ENCODE data around the gene ZNF79. TPM values are rescaled to one million over a fixed set of nuclear protein-coding genes. Genes with fewer than 3 reads are reported as not detected.

Gene ZNF79
- total RNA-seq, 6 donors from 2014 or later = 6.1 to 18.9 (median 9.2) TPM

GRCh38 chr9:127389381-127390247 is 34.6 kb upstream of the ZNF79 start:
- no peak for DNase-seq
- no peaks in the 10 kb centered on the region for H3K9me3 ChIP-seq
- no peak overlapping the region for H3K27ac ChIP-seq
- TF ChIP-seq CTCF (IDR thresholded peaks at IDR 0.05) (no peak), POLR2A (IDR thresholded peaks at IDR 0.05) (no peak), EP300 (IDR thresholded peaks at IDR 0.05) (no peak), POLR2AphosphoS5 (IDR thresholded peaks at IDR 0.05) (no peak)
- H3K27me3 ChIP-seq = no peaks in the 10 kb centered on the region
- no peaks in the 10 kb centered on the region for H3K36me3 ChIP-seq
- peaks cover 4 to 11% (median 8%) of the 10 kb centered on the region in 4 donors for H3K4me1 ChIP-seq
- 72 to 80% methylated on average over 4 of the region's 4 CpGs for WGBS, 2 donors
- no peak for ATAC-seq (ENCODE audit: low FRiP score in 2 of 2)
- H3K4me3 ChIP-seq = no peak overlapping the region

GRCh38 chr9:127390248-127390545 is 34.0 kb upstream of the ZNF79 start:
- peaks cover 4 to 11% (median 8%) of the 10 kb centered on the region in 4 donors for H3K4me1 ChIP-seq
- 61 to 74% methylated on average over 2 of the region's 2 CpGs for WGBS, 2 donors
- no peaks in the 10 kb centered on the region for H3K36me3 ChIP-seq
- H3K27ac ChIP-seq = no peak overlapping the region
- no peak for DNase-seq
- no peak for ATAC-seq (ENCODE audit: low FRiP score in 2 of 2)
- no peak overlapping the region for H3K4me3 ChIP-seq
- no peaks in the 10 kb centered on the region for H3K27me3 ChIP-seq
- TF ChIP-seq POLR2A (IDR thresholded peaks at IDR 0.05) = no peak
- no peak for TF ChIP-seq POLR2AphosphoS5 (IDR thresholded peaks at IDR 0.05)
- TF ChIP-seq EP300 (IDR thresholded peaks at IDR 0.05) = no peak
- no peak for TF ChIP-seq CTCF (IDR thresholded peaks at IDR 0.05)
- no peaks in the 10 kb centered on the region for H3K9me3 ChIP-seq

GRCh38 chr9:127390563-127390962 is 33.6 kb upstream of the ZNF79 start:
- DNase-seq = no peak
- Histone ChIP-seq H3K4me3 (no peak overlapping the region), H3K27me3 (no peaks in the 10 kb centered on the region), H3K9me3 (no peaks in the 10 kb centered on the region), H3K27ac (no peak overlapping the region), H3K36me3 (no peaks in the 10 kb centered on the region), H3K4me1 (peaks cover 4 to 11% (median 8%) of the 10 kb centered on the region in 4 donors)
- ATAC-seq (ENCODE audit: low FRiP score in 2 of 2) = no peak
- TF ChIP-seq CTCF (IDR thresholded peaks at IDR 0.05) (no peak), POLR2AphosphoS5 (IDR thresholded peaks at IDR 0.05) (no peak), POLR2A (IDR thresholded peaks at IDR 0.05) (no peak), EP300 (IDR thresholded peaks at IDR 0.05) (no peak)
- 74 to 81% methylated on average over 5 of the region's 5 CpGs for WGBS, 2 donors

- H3K27me3 ChIP-seq = no peaks in the 10 kb centered on the region
- no peak for ATAC-seq (ENCODE audit: low FRiP score in 2 of 2)
- no peaks in the 10 kb centered on the region for H3K36me3 ChIP-seq
- no peak for DNase-seq
- no peak overlapping the region for H3K4me3 ChIP-seq
- 73 to 77% methylated on average over 5 of the region's 5 CpGs for WGBS, 2 donors
- H3K27ac ChIP-seq = no peak overlapping the region
- peaks cover 4 to 21% (median 14%) of the 10 kb centered on the region in 4 donors for H3K4me1 ChIP-seq
- TF ChIP-seq POLR2A (IDR thresholded peaks at IDR 0.05) (no peak), EP300 (IDR thresholded peaks at IDR 0.05) (no peak), CTCF (IDR thresholded peaks at IDR 0.05) (no peak)
- H3K9me3 ChIP-seq = no peaks in the 10 kb centered on the region
Observed at GRCh38 chr9:127392166-127392565, 32.0 kb upstream of the ZNF79 start.

- Histone ChIP-seq H3K36me3 (no peaks in the 10 kb centered on the region), H3K4me3 (no peak overlapping the region), H3K9me3 (no peaks in the 10 kb centered on the region), H3K27ac (no peak overlapping the region), H3K4me1 (peaks cover 6 to 26% (median 15%) of the 10 kb centered on the region in 4 donors), H3K27me3 (no peaks in the 10 kb centered on the region)
- peak in 1 of 2 donors; percentile 30 for DNase-seq
- ATAC-seq (ENCODE audit: low FRiP score in 2 of 2) = no peak
- 88 to 95% methylated on average over 5 of the region's 5 CpGs for WGBS, 2 donors
- TF ChIP-seq CTCF (IDR thresholded peaks at IDR 0.05) = no peak
- no peak for TF ChIP-seq POLR2AphosphoS5 (IDR thresholded peaks at IDR 0.05)
- no peak for TF ChIP-seq EP300 (IDR thresholded peaks at IDR 0.05)
- no peak for TF ChIP-seq POLR2A (IDR thresholded peaks at IDR 0.05)
Observed at GRCh38 chr9:127392976-127393375, 31.2 kb upstream of the ZNF79 start.

Data from upper lobe of left lung (tissue), 6 donors.